HepG2 (cell line): ENCODE results near the gene VPS13D. TPM values are rescaled to one million over a fixed set of nuclear protein-coding genes. Genes with fewer than 3 reads are reported as not detected.
A peak's percentile ranks its signal among the peaks of the same experiment; 100 is the strongest.

ENCODE experiments used
- ATAC-seq: fragments of 200-7000 bp; cut with Tn5 transposase; 3 replicates; pipeline ENCODE4 v1.9.1; 2020; ENCODE audit warnings: mild to moderate bottlenecking, moderate library complexity
- BruUV-seq: library from RNA; stranded (reverse); fragments of 400-500 nt; replicated peaks from 2 replicates; lab custom pipeline; 2021; lab: Mats Ljungman, UMichigan
- CTCF ChIA-PET: fragments of 300-600 bp; formaldehyde crosslinking; extraction: SDS; loops from one replicate; lab custom pipeline; 2021; ENCODE audit warnings: low total read pairs, inconsistent platforms, low intra/inter-chr PET ratio; lab: Yijun Ruan, JAX
- POLR2A ChIA-PET: fragments of 350-600 bp; sonication (Branson Sonifier 250); formaldehyde crosslinking; loops from one replicate; lab custom pipeline; 2020; ENCODE audit warnings: antibody characterized with exemption, inconsistent platforms; lab: Yijun Ruan, JAX
- DNase-seq: peaks from one replicate; pipeline ENCODE4 v3.0.0-alpha.2; 2015; ENCODE audit warnings: low spot score
- FAIRE-seq: peaks from 3 replicates; lab custom pipeline; 2011; peaks lifted over from hg19 to GRCh38; lab: Jason Lieb, UNC
- H2AFZ ChIP-seq: one replicate; pipeline ENCODE4 v1.6.1; 2011; ENCODE audit warnings: low read length, inconsistent platforms
- H3K27ac ChIP-seq: fragments of 300-600 bp; 3 replicates; pipeline ENCODE4 v1.8.0; 2011; ENCODE audit warnings: mixed run types, mild to moderate bottlenecking, mixed read lengths, low read length, inconsistent platforms; ENCODE audit not compliant: insufficient read depth; ENCODE audit errors: extremely low read length
- H3K27me3 ChIP-seq, 2 experiments: fragments of 200-600 bp in 1 of 2; 2 replicates in 1 of 2; 3 replicates in 1 of 2; pipeline versions ENCODE4 v1.6.0 to v1.8.0; 2011; ENCODE audit warnings: low read length in 2 of 2, mild to moderate bottlenecking in 2 of 2, moderate library complexity in 2 of 2, inconsistent platforms in 1 of 2; ENCODE audit not compliant: insufficient read depth in 2 of 2, control insufficient read depth in 1 of 2
- H3K36me3 ChIP-seq, 2 experiments: fragments of 200-600 bp in 1 of 2; replicated peaks in 1 of 2; 2 replicates in 1 of 2; 3 replicates in 1 of 2; pipeline versions ENCODE4 v1.5.1 to v1.8.0; 2011; ENCODE audit warnings: low read length in 2 of 2, inconsistent platforms in 1 of 2; ENCODE audit not compliant: insufficient read depth in 2 of 2, control insufficient read depth in 1 of 2
- H3K4me1 ChIP-seq: 2 replicates; pipeline ENCODE4 v1.5.1; 2012; ENCODE audit warnings: low read length, inconsistent platforms; ENCODE audit not compliant: insufficient read depth
- H3K4me2 ChIP-seq: 2 replicates; pipeline ENCODE4 v1.6.0; 2011; ENCODE audit warnings: low read depth, low read length, inconsistent platforms
- H3K4me3 ChIP-seq, 3 experiments: fragments of 200-600 bp in 1 of 3; sonication (generic), shearing (Covaris generic) in 1 of 3; replicated peaks in 1 of 3; 2 replicates each; pipeline ENCODE4 v1.5.1; 2011 to 2016; ENCODE audit warnings: low read length in 3 of 3, inconsistent platforms in 2 of 3, low read depth in 2 of 3, mild to moderate bottlenecking in 2 of 3, control low read depth in 1 of 3, mixed read lengths in 1 of 3; ENCODE audit not compliant: insufficient read depth in 1 of 3
- H3K79me2 ChIP-seq: one replicate; pipeline ENCODE4 v1.6.1; 2011; ENCODE audit warnings: low read length, inconsistent platforms; ENCODE audit not compliant: insufficient read depth
- H3K9ac ChIP-seq: 2 replicates; pipeline ENCODE4 v1.6.0; 2011; ENCODE audit warnings: mild to moderate bottlenecking, low read depth, low read length, inconsistent platforms; ENCODE audit not compliant: insufficient read depth
- H3K9me3 ChIP-seq: 2 replicates; pipeline ENCODE4 v1.5.1; 2012; ENCODE audit warnings: mild to moderate bottlenecking, low read length
- H4K20me1 ChIP-seq: 2 replicates; pipeline ENCODE4 v1.6.0; 2011; ENCODE audit warnings: inconsistent platforms, mild to moderate bottlenecking, low read length, moderate library complexity; ENCODE audit not compliant: insufficient read depth
- AGO1 ChIP-seq: fragments of 200-400 bp; formaldehyde crosslinking; IDR thresholded peaks from 2 replicates; pipeline ENCODE4 v1.6.1; 2017; ENCODE audit warnings: mild to moderate bottlenecking, low read depth, low read length, moderate library complexity; ENCODE audit not compliant: poor library complexity, severe bottlenecking
- ATM ChIP-seq: fragments of 450-650 bp; IDR thresholded peaks from 2 replicates; pipeline ENCODE4 v1.7.1; 2017; ENCODE audit warnings: mild to moderate bottlenecking, borderline replicate concordance
- ATRX ChIP-seq: sonication (generic); formaldehyde crosslinking; IDR thresholded peaks from 2 replicates; pipeline ENCODE4 v1.4.0; 2020; ENCODE audit warnings: missing genetic modification reagents, borderline replicate concordance
- BRD4 ChIP-seq: sonication (generic); formaldehyde crosslinking; IDR thresholded peaks from 2 replicates; pipeline ENCODE4 v1.4.0; 2020; ENCODE audit warnings: missing genetic modification reagents
- DNMT3B ChIP-seq: conservative IDR thresholded peaks from 2 replicates; pipeline ENCODE4 v1.6.1; 2016; ENCODE audit warnings: missing biosample characterization, control low read depth
- EZH2 ChIP-seq: conservative IDR thresholded peaks from 2 replicates; pipeline ENCODE4 v1.6.1; 2012; ENCODE audit warnings: mild to moderate bottlenecking, low read depth, low read length, moderate library complexity
- FLYWCH1 ChIP-seq: sonication (generic); formaldehyde crosslinking; IDR thresholded peaks from 2 replicates; pipeline ENCODE4 v1.8.1; 2023; ENCODE audit warnings: mild to moderate bottlenecking, missing genetic modification reagents
- KLF11 ChIP-seq: IDR thresholded peaks from 2 replicates; pipeline ENCODE4 v1.6.1; 2016; ENCODE audit warnings: missing compliant biosample characterization
- MAFK ChIP-seq, 2 experiments: IDR thresholded peaks in 1 of 2; conservative IDR thresholded peaks in 1 of 2; 2 replicates each; pipeline ENCODE4 v1.6.1; 2011; ENCODE audit warnings: improper control_type of control experiment in 2 of 2, low read length in 2 of 2
- MAZ ChIP-seq, 2 experiments: sonication (generic) in 1 of 2; formaldehyde crosslinking in 1 of 2; IDR thresholded peaks; 2 replicates each; pipeline versions ENCODE4 v1.5.0 to v1.6.1; 2012 to 2020; ENCODE audit warnings: low read depth in 2 of 2, mild to moderate bottlenecking in 2 of 2, borderline replicate concordance in 1 of 2, improper control_type of control experiment in 1 of 2, low read length in 1 of 2, missing genetic modification reagents in 1 of 2, moderate library complexity in 1 of 2
- ZNF34 ChIP-seq: sonication (generic); formaldehyde crosslinking; IDR thresholded peaks from 2 replicates; pipeline ENCODE4 v1.4.0; 2020; ENCODE audit warnings: mild to moderate bottlenecking, missing genetic modification reagents, borderline replicate concordance
- ZNF432 ChIP-seq: sonication (generic); formaldehyde crosslinking; IDR thresholded peaks from 2 replicates; pipeline ENCODE4 v1.5.0; 2020; ENCODE audit warnings: missing genetic modification reagents, mild to moderate bottlenecking, borderline replicate concordance
- ZNF543 ChIP-seq: sonication (generic); formaldehyde crosslinking; IDR thresholded peaks from 2 replicates; pipeline ENCODE4 v1.4.0; 2020; ENCODE audit warnings: mild to moderate bottlenecking, missing genetic modification reagents
- ZNF775 ChIP-seq: sonication (generic); formaldehyde crosslinking; IDR thresholded peaks from 2 replicates; pipeline ENCODE4 v1.4.0; 2020; ENCODE audit warnings: missing genetic modification reagents, mild to moderate bottlenecking, moderate library complexity, borderline replicate concordance
- ZNF841 ChIP-seq: sonication (generic); formaldehyde crosslinking; IDR thresholded peaks from 2 replicates; pipeline ENCODE4 v1.8.1; 2023; ENCODE audit warnings: missing genetic modification reagents, borderline replicate concordance
- WGBS: methylation state at CpG from one replicate; pipeline ENCODE4 v1.1.6; 2017; ENCODE audit warnings: low lambda C conversion rate; 5-methylcytosine and 5-hydroxymethylcytosine counted together
- in situ Hi-C: cut with HindIII; loops from 2 replicates; pipeline ENCODE4 v1.10.0; 2017; ENCODE audit warnings: low pct_unique_long_range_greater_than_20kb; ENCODE audit not compliant: extremely low pct_ligation_motif_present
- intact Hi-C: fragments of 100-400 bp; cut with micrococcal nuclease; formaldehyde crosslinking; loops from one replicate; pipeline ENCODE4 v1.10.0; 2022; ENCODE audit not compliant: unreplicated experiment
- polyA plus RNA-seq, 8 experiments: library from polyadenylated mRNA; depleted of rRNA in 3 of 8; stranded (reverse) in 7 of 8; unstranded in 1 of 8; fragments of >200 nt; fragmentation: Illumina TruSeq in 4 of 8; extraction: Trizol in 4 of 8; gene quantifications; 2 replicates each; pipeline versions ENCODE4 v1.2.1 to v1.2.3, GENCODE V29; 2011 to 2016; ENCODE audit warnings: low read depth in 4 of 8, missing spikeins in 1 of 8, mixed read lengths in 1 of 8; ENCODE audit not compliant: insufficient read depth in 1 of 8
- total RNA-seq, 5 experiments: library from RNA; depleted of rRNA; stranded (reverse); fragments of >200 nt; fragmentation: Illumina TruSeq; extraction: Trizol; gene quantifications; 2 replicates each; pipeline ENCODE4 v1.2.3, GENCODE V29; 2016; ENCODE audit warnings: low read depth in 1 of 5
- TF ChIP-seq, protein P1 (sequence below): sonication (generic); formaldehyde crosslinking; IDR thresholded peaks from 2 replicates; pipeline ENCODE4 v1.8.1; 2023; ENCODE audit warnings: mild to moderate bottlenecking, moderate library complexity, missing genetic modification reagents
- TF ChIP-seq, protein P2 (sequence below): sonication (generic); formaldehyde crosslinking; IDR thresholded peaks from 2 replicates; pipeline ENCODE4 v1.4.0; 2020; ENCODE audit warnings: mild to moderate bottlenecking, missing genetic modification reagents
- TF ChIP-seq, protein P3 (sequence below): sonication (generic); formaldehyde crosslinking; IDR thresholded peaks from 2 replicates; pipeline ENCODE4 v1.8.0; 2023; ENCODE audit warnings: mild to moderate bottlenecking, missing genetic modification reagents

Gene VPS13D
- total and polyA plus RNA-seq, 2 of the 13 experiments (the other 11 are each of a cell fraction or from before 2014, with no cell fraction given) = 8.6 to 13.9 TPM

DNA sequence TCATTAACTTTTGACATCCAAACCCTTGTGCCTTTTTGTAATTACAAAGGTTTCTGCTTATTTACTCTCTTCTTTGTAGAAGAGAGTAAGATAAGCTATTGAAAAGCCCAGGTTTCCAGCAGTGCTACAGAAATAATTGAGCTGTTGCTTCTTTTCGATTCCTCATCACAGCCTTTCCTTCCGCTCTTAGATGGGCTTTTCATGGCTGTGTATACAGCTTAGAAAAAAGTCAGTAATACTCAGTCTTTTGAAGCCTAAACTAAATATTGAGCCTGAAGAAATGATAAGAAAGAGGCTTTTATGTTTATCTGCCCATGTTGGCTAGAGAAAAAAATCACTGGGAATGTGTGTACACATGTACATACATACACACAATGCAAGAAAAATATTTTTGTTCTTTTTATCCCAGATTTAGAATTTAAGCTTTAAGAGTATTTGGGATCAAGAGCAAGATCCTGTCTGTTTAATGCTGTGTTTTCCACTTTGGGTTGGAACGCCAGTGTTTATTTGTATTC, 172.4 kb downstream of the VPS13D start (continued):
- TF ChIP-seq KLF11 (CRISPR knock-in tag) (no peak), ATM (no peak)

DNA sequence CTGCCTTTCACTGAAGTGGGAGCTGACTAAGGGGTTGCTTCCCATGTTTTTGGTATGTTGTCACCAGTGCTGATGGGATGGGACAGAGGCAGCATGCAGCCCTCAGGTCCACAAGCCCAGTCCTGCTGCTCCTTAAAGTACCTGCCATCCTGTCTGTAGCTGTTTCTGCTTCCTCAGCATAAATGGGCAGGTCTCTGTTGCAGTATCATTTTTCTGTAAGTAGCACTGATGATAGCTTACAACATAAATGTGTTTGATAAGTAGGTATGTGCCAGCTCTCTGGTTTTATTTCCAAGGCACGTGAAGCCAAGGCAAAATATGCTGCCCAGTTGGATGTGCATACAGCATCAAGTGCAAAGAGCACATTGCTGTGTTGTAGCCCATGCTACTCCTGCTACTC, 173.0 kb downstream of the VPS13D start:
- Histone ChIP-seq H3K9me3 (no peaks in the 10 kb centered on the region), H2AFZ (no peak overlapping the region), H3K27me3 (no peaks in the 10 kb centered on the region), H4K20me1 (no peaks in the 10 kb centered on the region), H3K4me1 (peaks cover 95% of the 10 kb centered on the region), H3K27ac (peak overlapping the region; percentile 69), H3K4me3 (peak overlapping the region in 1 of 3 experiments; percentile 31; a peak in 1 of 6 replicates), H3K79me2 (no peaks in the 10 kb centered on the region), H3K9ac (peak overlapping the region; percentile 32; the same call in 1 of the 2 replicates), H3K36me3 (peaks cover 5 to 7% of the 10 kb centered on the region in 2 experiments; a peak in 3 of 5 replicates), H3K4me2 (peak overlapping the region; percentile 50)
- FAIRE-seq (no peak), DNase-seq (peak; percentile 10), ATAC-seq (peak; percentile 32; the same call in 2 of the 3 replicates)
- CTCF ChIA-PET = interaction anchor here (0.6 kb wide), 1 partner anchor 22 kb away, joined by 3 read pairs; no protein-coding TSS in a partner anchor
- 100% methylated on average over 1 of the region's 1 CpG for WGBS
- in situ Hi-C loops = loop anchor here (10.0 kb wide), 1 partner anchor 122 kb away; no protein-coding TSS in a partner anchor
- intact Hi-C loops = loop anchor here (1.0 to 10.0 kb wide), 2 partner anchors 22 to 68 kb away; no protein-coding TSS in a partner anchor
- no TSS peak for BruUV-seq
- POLR2A ChIA-PET = interaction anchor here (1.1 to 9.4 kb wide), 10 partner anchors 13 to 215 kb away, joined by 3 to 127 read pairs (median 5); partner anchors contain the start of gene DHRS3
- TF ChIP-seq AGO1 = no peak
- TF ChIP-seq, protein P1, sequence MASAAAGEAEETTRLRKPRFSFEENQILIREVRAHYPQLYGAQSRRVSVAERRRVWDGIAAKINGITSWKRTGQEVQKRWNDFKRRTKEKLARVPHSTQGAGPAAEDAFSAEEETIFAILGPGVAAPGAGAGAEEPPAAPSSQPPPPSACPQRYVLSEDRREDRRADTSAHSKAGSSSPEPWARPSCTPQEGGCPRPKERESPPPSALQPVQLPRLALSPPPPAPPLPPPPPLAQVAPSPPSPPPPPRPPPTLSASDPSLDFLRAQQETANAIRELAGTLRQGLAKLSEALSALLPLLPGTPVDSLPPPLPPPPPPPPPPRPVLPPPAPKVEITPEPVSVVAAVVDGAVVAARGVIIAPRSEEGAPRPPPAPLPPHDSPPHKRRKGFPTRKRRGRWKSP (CRISPR knock-in tag) = 0 out of 2 replicates have a peak, but pooled peaks have one; percentile 42
- TF ChIP-seq FLYWCH1 (CRISPR knock-in tag) = no peak
- 0 out of 2 replicates have a peak, but pooled peaks have one; percentile 51 for TF ChIP-seq ZNF34 (CRISPR knock-in tag)
- TF ChIP-seq, protein P2, sequence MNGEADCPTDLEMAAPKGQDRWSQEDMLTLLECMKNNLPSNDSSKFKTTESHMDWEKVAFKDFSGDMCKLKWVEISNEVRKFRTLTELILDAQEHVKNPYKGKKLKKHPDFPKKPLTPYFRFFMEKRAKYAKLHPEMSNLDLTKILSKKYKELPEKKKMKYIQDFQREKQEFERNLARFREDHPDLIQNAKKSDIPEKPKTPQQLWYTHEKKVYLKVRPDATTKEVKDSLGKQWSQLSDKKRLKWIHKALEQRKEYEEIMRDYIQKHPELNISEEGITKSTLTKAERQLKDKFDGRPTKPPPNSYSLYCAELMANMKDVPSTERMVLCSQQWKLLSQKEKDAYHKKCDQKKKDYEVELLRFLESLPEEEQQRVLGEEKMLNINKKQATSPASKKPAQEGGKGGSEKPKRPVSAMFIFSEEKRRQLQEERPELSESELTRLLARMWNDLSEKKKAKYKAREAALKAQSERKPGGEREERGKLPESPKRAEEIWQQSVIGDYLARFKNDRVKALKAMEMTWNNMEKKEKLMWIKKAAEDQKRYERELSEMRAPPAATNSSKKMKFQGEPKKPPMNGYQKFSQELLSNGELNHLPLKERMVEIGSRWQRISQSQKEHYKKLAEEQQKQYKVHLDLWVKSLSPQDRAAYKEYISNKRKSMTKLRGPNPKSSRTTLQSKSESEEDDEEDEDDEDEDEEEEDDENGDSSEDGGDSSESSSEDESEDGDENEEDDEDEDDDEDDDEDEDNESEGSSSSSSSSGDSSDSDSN (CRISPR knock-in tag) = no peak
- no peak for TF ChIP-seq MAZ (IDR thresholded peaks at IDR 0.05; ENCODE audit: borderline replicate concordance, low read depth, low read length)
- TF ChIP-seq MAZ (CRISPR knock-in tag; IDR thresholded peaks at IDR 0.05; ENCODE audit: low read depth) = no peak
- TF ChIP-seq EZH2 = no peak
- no peak for TF ChIP-seq ZNF432 (CRISPR knock-in tag)
- TF ChIP-seq ZNF841 = no peak
- 0 out of 2 replicates have a peak, but pooled peaks have one; percentile 31 for TF ChIP-seq BRD4 (CRISPR knock-in tag)
- no peak for TF ChIP-seq ATRX
- no peak for TF ChIP-seq ZNF775 (CRISPR knock-in tag)
- TF ChIP-seq MAFK (conservative IDR thresholded peaks at IDR 0.05 in 1 of 2, IDR thresholded peaks at IDR 0.05 in 1 of 2; ENCODE audit: low read length in 2 of 2) = peak; percentile 90 to 92
- TF ChIP-seq, protein P3, sequence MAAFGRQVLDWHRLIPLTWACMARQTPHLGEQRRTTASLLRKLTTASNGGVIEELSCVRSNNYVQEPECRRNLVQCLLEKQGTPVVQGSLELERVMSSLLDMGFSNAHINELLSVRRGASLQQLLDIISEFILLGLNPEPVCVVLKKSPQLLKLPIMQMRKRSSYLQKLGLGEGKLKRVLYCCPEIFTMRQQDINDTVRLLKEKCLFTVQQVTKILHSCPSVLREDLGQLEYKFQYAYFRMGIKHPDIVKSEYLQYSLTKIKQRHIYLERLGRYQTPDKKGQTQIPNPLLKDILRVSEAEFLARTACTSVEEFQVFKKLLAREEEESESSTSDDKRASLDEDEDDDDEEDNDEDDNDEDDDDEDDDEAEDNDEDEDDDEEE (CRISPR knock-in tag) = no peak
- TF ChIP-seq ZNF543 (CRISPR knock-in tag) = peak; percentile 57; the same call in 1 of the 2 replicates
- TF ChIP-seq DNMT3B (CRISPR knock-in tag) = no peak
